GM23338 (cell line): ENCODE measurements around the gene CIITA. TPM values are rescaled to one million over a fixed set of nuclear protein-coding genes. Genes with fewer than 3 reads are reported as not detected.

ENCODE experiments used
- ATAC-seq: fragments of 200-7000 bp; cut with Tn5 transposase; 3 replicates; pipeline ENCODE4 v1.9.1; 2020
- DNase-seq: peaks from one replicate; pipeline ENCODE4 v3.0.0-alpha.2; 2015; ENCODE audit warnings: low spot score
- H2AFZ ChIP-seq: fragments of 200-600 bp; sonication (generic); 2 replicates; pipeline ENCODE4 v1.8.0; 2016; ENCODE audit warnings: antibody characterized with exemption, mild to moderate bottlenecking, moderate library complexity
- H3F3A ChIP-seq: fragments of 200-600 bp; sonication (generic); replicated peaks from 2 replicates; pipeline ENCODE4 v1.8.0; 2017; ENCODE audit warnings: antibody characterized with exemption, mixed run types, low read depth
- H3K27ac ChIP-seq: fragments of 200-600 bp; sonication (generic); 2 replicates; pipeline ENCODE4 v1.6.1; 2016; ENCODE audit warnings: low read depth
- H3K27me3 ChIP-seq: fragments of 200-600 bp; sonication (generic); 2 replicates; pipeline ENCODE4 v1.8.0; 2016; ENCODE audit warnings: mild to moderate bottlenecking, mixed run types, moderate library complexity; ENCODE audit not compliant: insufficient read depth
- H3K36me3 ChIP-seq: fragments of 200-600 bp; sonication (generic); 2 replicates; pipeline ENCODE4 v1.8.0; 2016; ENCODE audit warnings: mild to moderate bottlenecking; ENCODE audit not compliant: insufficient read depth
- H3K4me1 ChIP-seq: fragments of 200-600 bp; sonication (generic); 2 replicates; pipeline ENCODE4 v1.8.0; 2016; ENCODE audit warnings: mild to moderate bottlenecking, moderate library complexity; ENCODE audit not compliant: insufficient read depth
- H3K4me2 ChIP-seq: fragments of 200-600 bp; sonication (generic); 2 replicates; pipeline ENCODE4 v1.7.1; 2017; ENCODE audit warnings: mixed run types
- H3K4me3 ChIP-seq: fragments of 200-600 bp; sonication (generic); 2 replicates; pipeline ENCODE4 v1.6.1; 2016; ENCODE audit warnings: mixed run types
- H3K79me2 ChIP-seq: fragments of 200-600 bp; sonication (generic); replicated peaks from 2 replicates; pipeline ENCODE4 v1.8.0; 2017; ENCODE audit warnings: mild to moderate bottlenecking; ENCODE audit not compliant: insufficient read depth
- H3K9me2 ChIP-seq: fragments of 200-600 bp; sonication (generic); 2 replicates; pipeline ENCODE4 v1.8.0; 2017; ENCODE audit not compliant: insufficient read depth
- H4K20me1 ChIP-seq: fragments of 200-600 bp; sonication (generic); replicated peaks from 2 replicates; pipeline ENCODE4 v1.8.0; 2017; ENCODE audit warnings: mild to moderate bottlenecking; ENCODE audit not compliant: insufficient read depth
- H3K27ac Mint-ChIP-seq: 2 replicates; pipeline ENCODE4 v1.8.0; 2020; ENCODE audit warnings: inconsistent platforms, mild to moderate bottlenecking, moderate library complexity, mixed read lengths
- H3K27me3 Mint-ChIP-seq: 3 replicates; pipeline ENCODE4 v1.8.0; 2022; ENCODE audit warnings: low read depth, mild to moderate bottlenecking, moderate library complexity, mixed read lengths, inconsistent platforms; ENCODE audit not compliant: insufficient read depth, poor library complexity
- H3K36me3 Mint-ChIP-seq: 3 replicates; pipeline ENCODE4 v1.8.0; 2021; ENCODE audit warnings: low read depth, mild to moderate bottlenecking, inconsistent platforms, moderate library complexity, mixed read lengths
- H3K4me1 Mint-ChIP-seq: 3 replicates; pipeline ENCODE4 v1.8.0; 2020; ENCODE audit warnings: mild to moderate bottlenecking, inconsistent platforms, mixed read lengths
- H3K4me3 Mint-ChIP-seq: 3 replicates; pipeline ENCODE4 v1.8.0; 2021; ENCODE audit warnings: moderate library complexity, mild to moderate bottlenecking, inconsistent platforms, mixed read lengths
- H3K9me3 Mint-ChIP-seq: 3 replicates; pipeline ENCODE4 v1.8.0; 2020; ENCODE audit warnings: moderate library complexity, mild to moderate bottlenecking, inconsistent platforms, mixed read lengths
- CREB1 ChIP-seq: fragments of 250-450 bp; sonication (Bioruptor Pico); IDR thresholded peaks from 2 replicates; pipeline ENCODE4 v1.5.0; 2020; ENCODE audit warnings: low read depth, mild to moderate bottlenecking, moderate library complexity
- EZH2 ChIP-seq: fragments of 200-600 bp; sonication (generic); IDR thresholded peaks from one replicate; pipeline ENCODE4 v1.8.0; 2017; ENCODE audit warnings: antibody characterized with exemption, mild to moderate bottlenecking, low read depth; ENCODE audit not compliant: unreplicated experiment
- EZH2phosphoT487 ChIP-seq: fragments of 200-600 bp; sonication (generic); IDR thresholded peaks from one replicate; pipeline ENCODE4 v1.8.1; 2018; ENCODE audit warnings: antibody characterized with exemption; ENCODE audit not compliant: unreplicated experiment
- JUNB ChIP-seq: IDR thresholded peaks from one replicate; pipeline ENCODE4 v1.6.1; 2016; ENCODE audit warnings: antibody characterized with exemption; ENCODE audit not compliant: unreplicated experiment
- NANOG ChIP-seq: IDR thresholded peaks from 2 replicates; pipeline ENCODE4 v1.6.1; 2016; ENCODE audit warnings: antibody characterized with exemption, borderline replicate concordance
- POLR2AphosphoS5 ChIP-seq: IDR thresholded peaks from 2 replicates; pipeline ENCODE4 v1.6.1; 2016; ENCODE audit warnings: antibody characterized with exemption, low read depth
- STAT1 ChIP-seq: IDR thresholded peaks from one replicate; pipeline ENCODE4 v1.6.1; 2016; ENCODE audit warnings: antibody characterized with exemption; ENCODE audit not compliant: unreplicated experiment
- ZNF114 ChIP-seq: fragments of 250-450 bp; sonication (Bioruptor Pico); IDR thresholded peaks from 2 replicates; pipeline ENCODE4 v1.5.0; 2020; ENCODE audit warnings: mild to moderate bottlenecking, moderate library complexity
- ZNF331 ChIP-seq: fragments of 250-450 bp; sonication (Bioruptor Pico); IDR thresholded peaks from 2 replicates; pipeline ENCODE4 v1.5.0; 2020; ENCODE audit warnings: low read depth, mild to moderate bottlenecking, moderate library complexity
- polyA plus RNA-seq: library from polyadenylated mRNA; unstranded; fragments of >200 nt; fragmentation: Nextera tagmentation; extraction: Ambion mirVana; gene quantifications from 2 replicates; pipeline ENCODE4 v1.2.1, GENCODE V29; 2016
- total RNA-seq: library from RNA; depleted of rRNA; stranded (reverse); fragments of >200 nt; shearing (Covaris generic); gene quantifications from 2 replicates; pipeline ENCODE4 v1.2.3, GENCODE V29; 2014
- TF ChIP-seq, protein P1 (sequence below): fragments of 250-450 bp; sonication (Bioruptor Pico); IDR thresholded peaks from 2 replicates; pipeline ENCODE4 v1.5.0; 2020; ENCODE audit warnings: mild to moderate bottlenecking, moderate library complexity
- TF ChIP-seq, protein P2 (sequence below): IDR thresholded peaks from one replicate; pipeline ENCODE4 v1.6.1; 2018; ENCODE audit warnings: antibody characterized with exemption; ENCODE audit not compliant: unreplicated experiment
- TF ChIP-seq, protein P3 (sequence below): IDR thresholded peaks from 2 replicates; pipeline ENCODE4 v1.6.1; 2016; ENCODE audit warnings: antibody characterized with exemption
- TF ChIP-seq, protein P4 (sequence below), 2 experiments: fragments of 200-600 bp in 1 of 2; sonication (generic) in 1 of 2; conservative IDR thresholded peaks; 2 replicates each; pipeline versions ENCODE4 v1.5.1 to v1.6.1; 2016 to 2017; ENCODE audit warnings: antibody characterized with exemption in 2 of 2, low read depth in 2 of 2, mild to moderate bottlenecking in 2 of 2, moderate library complexity in 1 of 2

The CIITA gene
- total and polyA plus RNA-seq, 2 experiments from 2014 or later = 0.10 to 0.57 TPM

DNA sequence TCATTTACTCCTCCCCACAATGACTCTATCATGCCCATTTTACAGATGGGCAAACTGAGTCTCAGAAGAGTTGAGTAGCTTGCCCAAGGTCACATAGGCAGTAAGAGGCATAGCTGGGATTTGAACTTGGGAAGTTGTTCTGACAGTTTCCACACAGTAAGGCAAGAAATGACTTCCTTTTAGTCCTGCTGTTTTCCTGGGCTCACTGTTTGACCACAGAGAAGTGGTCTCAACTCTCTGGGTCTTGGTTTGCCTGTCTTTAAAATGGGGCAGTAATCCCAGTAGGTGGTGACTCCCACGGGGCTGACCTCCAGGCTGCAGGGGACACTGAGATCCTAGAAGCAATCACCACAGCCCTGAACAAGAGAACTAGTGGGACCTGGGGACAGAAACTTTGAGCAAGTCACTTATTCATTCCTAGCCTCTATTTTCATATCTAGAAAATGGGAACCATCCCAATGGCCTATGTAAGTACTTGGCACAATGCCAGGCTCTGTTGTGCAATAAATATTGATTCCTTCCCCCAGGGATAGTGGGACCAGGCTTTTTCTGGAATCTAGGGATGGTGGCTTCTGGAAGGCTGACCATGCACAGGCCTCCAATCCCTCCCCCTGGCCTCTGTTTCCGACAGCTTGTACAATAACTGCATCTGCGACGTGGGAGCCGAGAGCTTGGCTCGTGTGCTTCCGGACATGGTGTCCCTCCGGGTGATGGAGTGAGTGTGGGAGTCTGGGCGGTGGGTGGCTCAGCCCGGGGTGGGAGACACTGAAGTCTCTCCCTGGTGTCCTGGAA is 44.7 kb downstream of the CIITA start:
- H3K27me3 ChIP-seq = no peaks in the 10 kb centered on the region
- no peak overlapping the region for H3K4me3 ChIP-seq
- ATAC-seq (no peak), DNase-seq (no peak)
- Mint-ChIP-seq H3K4me3 (no peak overlapping the region), H3K27ac (no peak overlapping the region), H3K4me1 (peaks cover 2% of the 10 kb centered on the region; the same call in 1 of the 3 replicates), H3K9me3 (no peaks in the 10 kb centered on the region), H3K27me3 (peaks cover 8% of the 10 kb centered on the region), H3K36me3 (0 out of 3 replicates have a peak, but pooled peaks cover 3% of the 10 kb centered on the region)
- TF ChIP-seq, protein P1, sequence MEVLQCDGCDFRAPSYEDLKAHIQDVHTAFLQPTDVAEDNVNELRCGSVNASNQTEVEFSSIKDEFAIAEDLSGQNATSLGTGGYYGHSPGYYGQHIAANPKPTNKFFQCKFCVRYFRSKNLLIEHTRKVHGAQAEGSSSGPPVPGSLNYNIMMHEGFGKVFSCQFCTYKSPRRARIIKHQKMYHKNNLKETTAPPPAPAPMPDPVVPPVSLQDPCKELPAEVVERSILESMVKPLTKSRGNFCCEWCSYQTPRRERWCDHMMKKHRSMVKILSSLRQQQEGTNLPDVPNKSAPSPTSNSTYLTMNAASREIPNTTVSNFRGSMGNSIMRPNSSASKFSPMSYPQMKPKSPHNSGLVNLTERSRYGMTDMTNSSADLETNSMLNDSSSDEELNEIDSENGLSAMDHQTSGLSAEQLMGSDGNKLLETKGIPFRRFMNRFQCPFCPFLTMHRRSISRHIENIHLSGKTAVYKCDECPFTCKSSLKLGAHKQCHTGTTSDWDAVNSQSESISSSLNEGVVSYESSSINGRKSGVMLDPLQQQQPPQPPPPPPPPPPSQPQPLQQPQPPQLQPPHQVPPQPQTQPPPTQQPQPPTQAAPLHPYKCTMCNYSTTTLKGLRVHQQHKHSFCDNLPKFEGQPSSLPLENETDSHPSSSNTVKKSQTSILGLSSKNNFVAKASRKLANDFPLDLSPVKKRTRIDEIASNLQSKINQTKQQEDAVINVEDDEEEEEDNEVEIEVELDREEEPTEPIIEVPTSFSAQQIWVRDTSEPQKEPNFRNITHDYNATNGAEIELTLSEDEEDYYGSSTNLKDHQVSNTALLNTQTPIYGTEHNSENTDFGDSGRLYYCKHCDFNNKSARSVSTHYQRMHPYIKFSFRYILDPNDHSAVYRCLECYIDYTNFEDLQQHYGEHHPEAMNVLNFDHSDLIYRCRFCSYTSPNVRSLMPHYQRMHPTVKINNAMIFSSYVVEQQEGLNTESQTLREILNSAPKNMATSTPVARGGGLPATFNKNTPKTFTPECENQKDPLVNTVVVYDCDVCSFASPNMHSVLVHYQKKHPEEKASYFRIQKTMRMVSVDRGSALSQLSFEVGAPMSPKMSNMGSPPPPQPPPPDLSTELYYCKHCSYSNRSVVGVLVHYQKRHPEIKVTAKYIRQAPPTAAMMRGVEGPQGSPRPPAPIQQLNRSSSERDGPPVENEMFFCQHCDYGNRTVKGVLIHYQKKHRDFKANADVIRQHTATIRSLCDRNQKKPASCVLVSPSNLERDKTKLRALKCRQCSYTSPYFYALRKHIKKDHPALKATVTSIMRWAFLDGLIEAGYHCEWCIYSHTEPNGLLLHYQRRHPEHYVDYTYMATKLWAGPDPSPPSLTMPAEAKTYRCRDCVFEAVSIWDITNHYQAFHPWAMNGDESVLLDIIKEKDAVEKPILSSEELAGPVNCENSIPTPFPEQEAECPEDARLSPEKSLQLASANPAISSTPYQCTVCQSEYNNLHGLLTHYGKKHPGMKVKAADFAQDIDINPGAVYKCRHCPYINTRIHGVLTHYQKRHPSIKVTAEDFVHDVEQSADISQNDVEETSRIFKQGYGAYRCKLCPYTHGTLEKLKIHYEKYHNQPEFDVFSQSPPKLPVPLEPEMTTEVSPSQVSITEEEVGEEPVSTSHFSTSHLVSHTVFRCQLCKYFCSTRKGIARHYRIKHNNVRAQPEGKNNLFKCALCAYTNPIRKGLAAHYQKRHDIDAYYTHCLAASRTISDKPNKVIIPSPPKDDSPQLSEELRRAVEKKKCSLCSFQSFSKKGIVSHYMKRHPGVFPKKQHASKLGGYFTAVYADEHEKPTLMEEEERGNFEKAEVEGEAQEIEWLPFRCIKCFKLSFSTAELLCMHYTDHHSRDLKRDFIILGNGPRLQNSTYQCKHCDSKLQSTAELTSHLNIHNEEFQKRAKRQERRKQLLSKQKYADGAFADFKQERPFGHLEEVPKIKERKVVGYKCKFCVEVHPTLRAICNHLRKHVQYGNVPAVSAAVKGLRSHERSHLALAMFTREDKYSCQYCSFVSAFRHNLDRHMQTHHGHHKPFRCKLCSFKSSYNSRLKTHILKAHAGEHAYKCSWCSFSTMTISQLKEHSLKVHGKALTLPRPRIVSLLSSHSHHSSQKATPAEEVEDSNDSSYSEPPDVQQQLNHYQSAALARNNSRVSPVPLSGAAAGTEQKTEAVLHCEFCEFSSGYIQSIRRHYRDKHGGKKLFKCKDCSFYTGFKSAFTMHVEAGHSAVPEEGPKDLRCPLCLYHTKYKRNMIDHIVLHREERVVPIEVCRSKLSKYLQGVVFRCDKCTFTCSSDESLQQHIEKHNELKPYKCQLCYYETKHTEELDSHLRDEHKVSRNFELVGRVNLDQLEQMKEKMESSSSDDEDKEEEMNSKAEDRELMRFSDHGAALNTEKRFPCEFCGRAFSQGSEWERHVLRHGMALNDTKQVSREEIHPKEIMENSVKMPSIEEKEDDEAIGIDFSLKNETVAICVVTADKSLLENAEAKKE = no peak
- TF ChIP-seq POLR2AphosphoS5 (no peak), STAT1 (no peak), ZNF331 (CRISPR knock-in tag) (no peak), CREB1 (CRISPR knock-in tag) (no peak), JUNB (no peak), EZH2phosphoT487 (no peak), ZNF114 (CRISPR knock-in tag) (no peak), NANOG (no peak), EZH2 (no peak)
- TF ChIP-seq, protein P2, sequence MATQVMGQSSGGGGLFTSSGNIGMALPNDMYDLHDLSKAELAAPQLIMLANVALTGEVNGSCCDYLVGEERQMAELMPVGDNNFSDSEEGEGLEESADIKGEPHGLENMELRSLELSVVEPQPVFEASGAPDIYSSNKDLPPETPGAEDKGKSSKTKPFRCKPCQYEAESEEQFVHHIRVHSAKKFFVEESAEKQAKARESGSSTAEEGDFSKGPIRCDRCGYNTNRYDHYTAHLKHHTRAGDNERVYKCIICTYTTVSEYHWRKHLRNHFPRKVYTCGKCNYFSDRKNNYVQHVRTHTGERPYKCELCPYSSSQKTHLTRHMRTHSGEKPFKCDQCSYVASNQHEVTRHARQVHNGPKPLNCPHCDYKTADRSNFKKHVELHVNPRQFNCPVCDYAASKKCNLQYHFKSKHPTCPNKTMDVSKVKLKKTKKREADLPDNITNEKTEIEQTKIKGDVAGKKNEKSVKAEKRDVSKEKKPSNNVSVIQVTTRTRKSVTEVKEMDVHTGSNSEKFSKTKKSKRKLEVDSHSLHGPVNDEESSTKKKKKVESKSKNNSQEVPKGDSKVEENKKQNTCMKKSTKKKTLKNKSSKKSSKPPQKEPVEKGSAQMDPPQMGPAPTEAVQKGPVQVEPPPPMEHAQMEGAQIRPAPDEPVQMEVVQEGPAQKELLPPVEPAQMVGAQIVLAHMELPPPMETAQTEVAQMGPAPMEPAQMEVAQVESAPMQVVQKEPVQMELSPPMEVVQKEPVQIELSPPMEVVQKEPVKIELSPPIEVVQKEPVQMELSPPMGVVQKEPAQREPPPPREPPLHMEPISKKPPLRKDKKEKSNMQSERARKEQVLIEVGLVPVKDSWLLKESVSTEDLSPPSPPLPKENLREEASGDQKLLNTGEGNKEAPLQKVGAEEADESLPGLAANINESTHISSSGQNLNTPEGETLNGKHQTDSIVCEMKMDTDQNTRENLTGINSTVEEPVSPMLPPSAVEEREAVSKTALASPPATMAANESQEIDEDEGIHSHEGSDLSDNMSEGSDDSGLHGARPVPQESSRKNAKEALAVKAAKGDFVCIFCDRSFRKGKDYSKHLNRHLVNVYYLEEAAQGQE = no peak
- TF ChIP-seq, protein P3, sequence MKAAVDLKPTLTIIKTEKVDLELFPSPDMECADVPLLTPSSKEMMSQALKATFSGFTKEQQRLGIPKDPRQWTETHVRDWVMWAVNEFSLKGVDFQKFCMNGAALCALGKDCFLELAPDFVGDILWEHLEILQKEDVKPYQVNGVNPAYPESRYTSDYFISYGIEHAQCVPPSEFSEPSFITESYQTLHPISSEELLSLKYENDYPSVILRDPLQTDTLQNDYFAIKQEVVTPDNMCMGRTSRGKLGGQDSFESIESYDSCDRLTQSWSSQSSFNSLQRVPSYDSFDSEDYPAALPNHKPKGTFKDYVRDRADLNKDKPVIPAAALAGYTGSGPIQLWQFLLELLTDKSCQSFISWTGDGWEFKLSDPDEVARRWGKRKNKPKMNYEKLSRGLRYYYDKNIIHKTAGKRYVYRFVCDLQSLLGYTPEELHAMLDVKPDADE = no peak
- TF ChIP-seq, protein P4, sequence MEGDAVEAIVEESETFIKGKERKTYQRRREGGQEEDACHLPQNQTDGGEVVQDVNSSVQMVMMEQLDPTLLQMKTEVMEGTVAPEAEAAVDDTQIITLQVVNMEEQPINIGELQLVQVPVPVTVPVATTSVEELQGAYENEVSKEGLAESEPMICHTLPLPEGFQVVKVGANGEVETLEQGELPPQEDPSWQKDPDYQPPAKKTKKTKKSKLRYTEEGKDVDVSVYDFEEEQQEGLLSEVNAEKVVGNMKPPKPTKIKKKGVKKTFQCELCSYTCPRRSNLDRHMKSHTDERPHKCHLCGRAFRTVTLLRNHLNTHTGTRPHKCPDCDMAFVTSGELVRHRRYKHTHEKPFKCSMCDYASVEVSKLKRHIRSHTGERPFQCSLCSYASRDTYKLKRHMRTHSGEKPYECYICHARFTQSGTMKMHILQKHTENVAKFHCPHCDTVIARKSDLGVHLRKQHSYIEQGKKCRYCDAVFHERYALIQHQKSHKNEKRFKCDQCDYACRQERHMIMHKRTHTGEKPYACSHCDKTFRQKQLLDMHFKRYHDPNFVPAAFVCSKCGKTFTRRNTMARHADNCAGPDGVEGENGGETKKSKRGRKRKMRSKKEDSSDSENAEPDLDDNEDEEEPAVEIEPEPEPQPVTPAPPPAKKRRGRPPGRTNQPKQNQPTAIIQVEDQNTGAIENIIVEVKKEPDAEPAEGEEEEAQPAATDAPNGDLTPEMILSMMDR (conservative IDR thresholded peaks at IDR 0.05; ENCODE audit: low read depth in 2 of 2) = no peak
- H4K20me1 ChIP-seq = no peaks in the 10 kb centered on the region
- no peaks in the 10 kb centered on the region for H3K79me2 ChIP-seq
- H3K9me2 ChIP-seq = no peaks in the 10 kb centered on the region
- H3K27ac ChIP-seq = no peak overlapping the region
- H3K4me1 ChIP-seq = no peaks in the 10 kb centered on the region; the same call in 1 of the 2 replicates
- H3K36me3 ChIP-seq = no peaks in the 10 kb centered on the region
- H3F3A ChIP-seq = no peaks in the 10 kb centered on the region
- H3K4me2 ChIP-seq = no peak overlapping the region
- H2AFZ ChIP-seq = no peak overlapping the region
